ENCODE results near the gene AFTPH. TPM values are rescaled to one million over a fixed set of nuclear protein-coding genes. Genes with fewer than 3 reads are reported as not detected.

The AFTPH gene
- total and polyA plus RNA-seq, 9 of the 15 experiments (the other 6 are each of a cell fraction or from before 2014, with no cell fraction given): 8.0 to 26.2 (median 13.8) TPM

DNA sequence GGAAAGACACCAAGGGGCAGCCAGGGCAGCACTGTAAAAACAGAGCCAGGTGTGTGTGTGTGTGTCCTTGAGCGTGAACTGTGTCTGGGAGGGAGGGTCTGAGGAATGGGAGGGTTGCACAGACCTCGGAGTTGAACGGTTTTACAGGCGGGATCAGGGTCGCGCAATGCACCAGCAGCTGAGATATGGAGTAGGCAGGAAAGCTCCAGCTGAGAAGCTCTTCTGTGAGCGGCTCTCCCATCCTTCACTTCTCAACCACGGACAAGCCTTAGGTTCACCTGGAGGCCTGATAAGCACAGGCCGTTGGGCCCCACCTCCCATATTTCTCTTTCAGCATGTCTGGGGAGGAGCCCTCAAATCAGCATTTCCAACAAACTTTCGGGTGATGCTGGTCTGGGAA lies 117.5 kb downstream of the AFTPH start (continued):
- no peak for TF ChIP-seq PCBP2 (IDR thresholded peaks at IDR 0.05; ENCODE audit: low read depth, low read length, poor library complexity, severe bottlenecking)
- peak; percentile 30 for TF ChIP-seq MEIS2 (IDR thresholded peaks at IDR 0.05; ENCODE audit: partially characterized antibody)
- no peak for TF ChIP-seq ZFP1 (CRISPR knock-in tag; IDR thresholded peaks at IDR 0.05)
- TF ChIP-seq, protein P1, sequence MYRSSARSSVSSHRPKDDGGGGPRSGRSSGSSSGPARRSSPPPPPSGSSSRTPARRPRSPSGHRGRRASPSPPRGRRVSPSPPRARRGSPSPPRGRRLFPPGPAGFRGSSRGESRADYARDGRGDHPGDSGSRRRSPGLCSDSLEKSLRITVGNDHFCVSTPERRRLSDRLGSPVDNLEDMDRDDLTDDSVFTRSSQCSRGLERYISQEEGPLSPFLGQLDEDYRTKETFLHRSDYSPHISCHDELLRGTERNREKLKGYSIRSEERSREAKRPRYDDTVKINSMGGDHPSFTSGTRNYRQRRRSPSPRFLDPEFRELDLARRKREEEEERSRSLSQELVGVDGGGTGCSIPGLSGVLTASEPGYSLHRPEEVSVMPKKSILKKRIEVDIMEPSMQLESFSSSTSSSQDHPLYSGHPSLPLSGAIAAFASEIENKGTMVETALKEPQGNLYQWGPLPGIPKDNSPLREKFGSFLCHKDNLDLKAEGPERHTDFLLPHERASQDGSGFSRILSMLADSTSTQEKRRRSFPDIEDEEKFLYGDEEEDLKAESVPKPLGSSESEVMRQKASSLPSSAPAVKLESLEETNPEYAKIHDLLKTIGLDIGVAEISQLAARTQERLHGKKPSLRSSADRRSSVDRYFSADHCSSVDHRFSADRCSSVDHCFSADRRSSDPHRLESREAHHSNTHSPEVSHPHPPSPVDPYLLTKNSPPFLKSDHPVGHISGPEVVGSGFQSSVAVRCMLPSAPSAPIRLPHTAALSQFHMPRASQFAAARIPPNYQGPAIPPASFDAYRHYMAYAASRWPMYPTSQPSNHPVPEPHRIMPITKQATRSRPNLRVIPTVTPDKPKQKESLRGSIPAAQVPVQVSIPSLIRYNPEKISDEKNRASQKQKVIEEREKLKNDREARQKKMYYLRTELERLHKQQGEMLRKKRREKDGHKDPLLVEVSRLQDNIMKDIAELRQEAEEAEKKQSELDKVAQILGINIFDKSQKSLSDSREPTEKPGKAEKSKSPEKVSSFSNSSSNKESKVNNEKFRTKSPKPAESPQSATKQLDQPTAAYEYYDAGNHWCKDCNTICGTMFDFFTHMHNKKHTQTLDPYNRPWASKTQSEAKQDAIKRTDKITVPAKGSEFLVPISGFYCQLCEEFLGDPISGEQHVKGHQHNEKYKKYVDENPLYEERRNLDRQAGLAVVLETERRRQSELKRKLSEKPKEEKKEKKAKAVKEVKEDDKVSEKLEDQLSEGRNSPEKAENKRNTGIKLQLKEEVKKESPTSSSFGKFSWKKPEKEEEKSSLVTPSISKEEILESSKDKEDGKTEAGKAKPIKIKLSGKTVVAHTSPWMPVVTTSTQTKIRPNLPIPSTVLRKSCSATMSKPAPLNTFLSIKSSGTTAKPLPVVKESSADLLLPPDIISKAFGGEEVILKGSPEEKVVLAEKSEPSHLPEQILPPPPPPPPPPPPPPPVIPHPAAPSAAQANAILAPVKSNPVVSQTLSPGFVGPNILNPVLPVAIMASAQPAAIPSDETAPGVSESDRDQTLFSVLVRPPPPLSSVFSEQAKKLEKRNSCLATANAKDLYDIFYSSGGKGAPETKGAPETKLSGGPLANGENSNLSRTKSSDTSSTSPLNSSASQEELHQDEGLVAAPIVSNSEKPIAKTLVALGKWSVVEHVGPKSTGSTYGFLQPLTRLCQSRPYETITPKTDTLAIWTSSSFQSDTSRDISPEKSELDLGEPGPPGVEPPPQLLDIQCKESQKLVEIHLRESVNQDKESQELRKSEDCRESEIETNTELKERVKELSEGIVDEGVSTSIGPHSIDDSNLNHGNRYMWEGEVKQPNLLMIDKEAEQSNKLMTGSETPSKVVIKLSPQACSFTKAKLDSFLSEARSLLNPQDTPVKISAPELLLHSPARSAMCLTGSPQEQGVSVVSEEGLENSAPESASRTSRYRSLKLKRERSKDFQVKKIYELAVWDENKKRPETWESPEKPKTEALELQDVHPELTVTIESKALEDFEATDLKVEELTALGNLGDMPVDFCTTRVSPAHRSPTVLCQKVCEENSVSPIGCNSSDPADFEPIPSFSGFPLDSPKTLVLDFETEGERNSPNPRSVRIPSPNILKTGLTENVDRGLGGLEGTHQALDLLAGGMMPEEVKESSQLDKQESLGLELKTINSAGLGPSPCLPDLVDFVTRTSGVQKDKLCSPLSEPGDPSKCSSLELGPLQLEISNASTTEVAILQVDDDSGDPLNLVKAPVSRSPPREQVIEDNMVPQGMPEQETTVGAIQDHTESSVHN (IDR thresholded peaks at IDR 0.05; ENCODE audit: borderline replicate concordance in 1 of 2, low read depth in 1 of 2): no peak
- TF ChIP-seq DDX20 (tag; IDR thresholded peaks at IDR 0.05; ENCODE audit: low read depth): no peak
- TF ChIP-seq GABPB2 (CRISPR knock-in tag; conservative IDR thresholded peaks at IDR 0.05): no peak
- TF ChIP-seq, protein P2, sequence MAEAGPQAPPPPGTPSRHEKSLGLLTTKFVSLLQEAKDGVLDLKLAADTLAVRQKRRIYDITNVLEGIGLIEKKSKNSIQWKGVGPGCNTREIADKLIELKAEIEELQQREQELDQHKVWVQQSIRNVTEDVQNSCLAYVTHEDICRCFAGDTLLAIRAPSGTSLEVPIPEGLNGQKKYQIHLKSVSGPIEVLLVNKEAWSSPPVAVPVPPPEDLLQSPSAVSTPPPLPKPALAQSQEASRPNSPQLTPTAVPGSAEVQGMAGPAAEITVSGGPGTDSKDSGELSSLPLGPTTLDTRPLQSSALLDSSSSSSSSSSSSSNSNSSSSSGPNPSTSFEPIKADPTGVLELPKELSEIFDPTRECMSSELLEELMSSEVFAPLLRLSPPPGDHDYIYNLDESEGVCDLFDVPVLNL (CRISPR knock-in tag; IDR thresholded peaks at IDR 0.05; ENCODE audit: low read depth): no peak
- TF ChIP-seq ZFPM2 (CRISPR knock-in tag; IDR thresholded peaks at IDR 0.05): no peak

Small RNAs within 50 kb of the gene (microRNA-seq; reads per million reads assigned to microRNA genes)
- not detected for gene MIR4434 (ENCODE audit: borderline microRNAs expressed)

Small RNAs within 50 kb of the gene (small RNA-seq; reads per million reads assigned to genes)
- not detected for gene RNU6-100P

Other genes starting within 250 kb of the AFTPH start
- 0.09 and 0.24 TPM in 2 replicates for gene LGALSL, start 70.2 kb upstream of the AFTPH start, total RNA-seq (2014; rRNA removed)
- 0.15 and 0.26 TPM in 2 replicates for gene LGALSL, start 70.2 kb upstream of the AFTPH start, total RNA-seq (2014; rRNA removed; fragmentation: Illumina TruSeq; extraction: Trizol)
- not detected in 2 replicates for gene LGALSL, start 70.2 kb upstream of the AFTPH start, total RNA-seq (2015; rRNA removed; fragmentation: Illumina TruSeq; extraction: Trizol)
- 0.22 TPM in 1 of 2 replicates, not detected in the other for gene LGALSL, start 70.2 kb upstream of the AFTPH start, total RNA-seq (2021)
- gene LGALSL, start 70.2 kb upstream of the AFTPH start, polyA plus RNA-seq (2011; rRNA removed): 0.29 and 0.47 TPM in 2 replicates
- 0.16 and 0.24 TPM in 2 replicates for gene LGALSL, start 70.2 kb upstream of the AFTPH start, polyA plus RNA-seq (2014; fragmentation: Illumina TruSeq; extraction: Trizol)
- under 1 TPM; 0.04 to 0.13 TPM for gene LGALSL, start 70.2 kb upstream of the AFTPH start, polyA plus RNA-seq (2014; fragmentation: Nextera tagmentation; extraction: Ambion mirVana)
- not detected in 2 replicates for gene LGALSL, start 70.2 kb upstream of the AFTPH start, polyA plus RNA-seq (2014; rRNA removed)
- gene SERTAD2, start 129.6 kb downstream of the AFTPH start, total RNA-seq (2014; rRNA removed): 5.3 and 5.9 TPM in 2 replicates
- gene SERTAD2, start 129.6 kb downstream of the AFTPH start, total RNA-seq (2014; rRNA removed; fragmentation: Illumina TruSeq; extraction: Trizol): 5.7 and 6.1 TPM in 2 replicates
- gene SERTAD2, start 129.6 kb downstream of the AFTPH start, total RNA-seq (2015; rRNA removed; fragmentation: Illumina TruSeq; extraction: Trizol): 6.5 and 7.1 TPM in 2 replicates
- 11.3 and 11.6 TPM in 2 replicates for gene SERTAD2, start 129.6 kb downstream of the AFTPH start, total RNA-seq (2021)
- gene SERTAD2, start 129.6 kb downstream of the AFTPH start, polyA plus RNA-seq (2011; rRNA removed): 5.9 and 6.6 TPM in 2 replicates
- gene SERTAD2, start 129.6 kb downstream of the AFTPH start, polyA plus RNA-seq (2014; fragmentation: Illumina TruSeq; extraction: Trizol): 9.4 and 12.5 TPM in 2 replicates
- 1 to 10 TPM; 3.0 to 3.4 TPM for gene SERTAD2, start 129.6 kb downstream of the AFTPH start, polyA plus RNA-seq (2014; fragmentation: Nextera tagmentation; extraction: Ambion mirVana)
- gene SERTAD2, start 129.6 kb downstream of the AFTPH start, polyA plus RNA-seq (2014; rRNA removed): 6.3 and 7.5 TPM in 2 replicates

Measured in K562 (cell line).